PFSK-1 (cell line): ENCODE measurements around the gene KLHL40.

Experiments used
- FOXP2 ChIP-seq: optimal IDR thresholded peaks from 2 replicates; pipeline ENCODE3; 2011; ENCODE audit warnings: borderline replicate concordance, control low read depth, inconsistent platforms; ENCODE audit not compliant: insufficient read depth; ENCODE audit errors: extremely low read length, extremely low read depth
- POLR2AphosphoS5 ChIP-seq: IDR thresholded peaks from 2 replicates; pipeline ENCODE4 v1.6.1; 2012; ENCODE audit warnings: low read depth, mild to moderate bottlenecking, control low read depth, low read length, moderate library complexity
- REST ChIP-seq, 2 experiments: IDR thresholded peaks; 2 replicates each; pipeline versions ENCODE4 v1.6.1 to v1.8.0; 2011 to 2012; ENCODE audit warnings: low read depth in 2 of 2, low read length in 2 of 2, control low read depth in 1 of 2, inconsistent platforms in 1 of 2, mild to moderate bottlenecking in 1 of 2, moderate library complexity in 1 of 2; ENCODE audit not compliant: insufficient read depth in 1 of 2
- SIN3A ChIP-seq: IDR thresholded peaks from 2 replicates; pipeline ENCODE4 v1.6.1; 2012; ENCODE audit warnings: mild to moderate bottlenecking, low read length, moderate library complexity, borderline replicate concordance; ENCODE audit not compliant: insufficient read depth
- TAF1 ChIP-seq: IDR thresholded peaks from 2 replicates; pipeline ENCODE4 v1.6.1; 2012; ENCODE audit warnings: low read length, control low read depth, borderline replicate concordance; ENCODE audit not compliant: insufficient read depth

KLHL40 gene

GRCh38 chr3:42665050-42665878, 20.1 kb upstream of the KLHL40 start:
- no peak for TF ChIP-seq POLR2AphosphoS5

GRCh38 chr3:42666022-42666421, 19.3 kb upstream of the KLHL40 start:
- no peak for TF ChIP-seq TAF1
- no peak for TF ChIP-seq REST (IDR thresholded peaks at IDR 0.05; ENCODE audit: insufficient read depth in 1 of 2, low read depth in 2 of 2, low read length in 2 of 2)
- no peak for TF ChIP-seq FOXP2
- no peak for TF ChIP-seq SIN3A
- no peak for TF ChIP-seq POLR2AphosphoS5

GRCh38 chr3:42666577-42666998, 18.7 kb upstream of the KLHL40 start:
- TF ChIP-seq TAF1 (no peak), REST (IDR thresholded peaks at IDR 0.05; ENCODE audit: insufficient read depth in 1 of 2, low read depth in 2 of 2, low read length in 2 of 2) (no peak), POLR2AphosphoS5 (no peak), FOXP2 (no peak), SIN3A (no peak)

GRCh38 chr3:42667096-42667522, 18.2 kb upstream of the KLHL40 start:
- no peak for TF ChIP-seq POLR2AphosphoS5
- TF ChIP-seq TAF1 = no peak
- no peak for TF ChIP-seq SIN3A
- TF ChIP-seq REST (IDR thresholded peaks at IDR 0.05; ENCODE audit: insufficient read depth in 1 of 2, low read depth in 2 of 2, low read length in 2 of 2) = no peak

- no peak for TF ChIP-seq SIN3A
These were observed 17.6 kb upstream of the KLHL40 start for GRCh38 chr3:42667523-42668412.

- TF ChIP-seq FOXP2 (no peak), SIN3A (no peak), TAF1 (no peak), REST (IDR thresholded peaks at IDR 0.05; ENCODE audit: insufficient read depth in 1 of 2, low read depth in 2 of 2, low read length in 2 of 2) (no peak), POLR2AphosphoS5 (no peak)
These were observed 16.9 kb upstream of the KLHL40 start for GRCh38 chr3:42668413-42668760.
